ENCODE measurements around the gene PCP4. TPM values are rescaled to one million over a fixed set of nuclear protein-coding genes. Genes with fewer than 3 reads are reported as not detected.

The PCP4 gene
- total RNA-seq, 1 experiment from 2014 or later = 1.6 TPM

DNA sequence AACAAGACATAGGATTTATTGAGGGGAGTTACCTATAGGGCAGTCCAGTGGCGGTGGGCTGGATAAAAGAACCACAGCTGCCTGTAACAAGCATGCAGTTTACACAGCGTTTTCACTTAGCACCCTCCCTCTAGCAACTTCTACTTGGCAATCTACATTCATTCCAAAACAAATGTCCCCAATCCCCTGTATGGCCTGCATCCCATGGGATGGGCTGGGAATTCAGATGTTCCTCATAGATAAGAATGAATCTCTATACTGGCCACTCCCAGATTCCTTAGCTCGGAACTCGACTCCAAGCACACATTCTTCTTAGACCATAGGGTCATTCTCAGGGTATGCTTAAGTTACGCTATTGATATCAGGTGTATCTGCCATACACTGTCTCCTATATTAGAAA lies 33.3 kb downstream of the PCP4 start:
- CTCF ChIA-PET = interaction anchor here (2.0 kb wide), 1 partner anchor 34 kb away, joined by 6 read pairs; the partner anchor contains the start of gene PCP4
- no peak for ATAC-seq
- DNase-seq (ENCODE audit: low spot score) = no peak

DNA sequence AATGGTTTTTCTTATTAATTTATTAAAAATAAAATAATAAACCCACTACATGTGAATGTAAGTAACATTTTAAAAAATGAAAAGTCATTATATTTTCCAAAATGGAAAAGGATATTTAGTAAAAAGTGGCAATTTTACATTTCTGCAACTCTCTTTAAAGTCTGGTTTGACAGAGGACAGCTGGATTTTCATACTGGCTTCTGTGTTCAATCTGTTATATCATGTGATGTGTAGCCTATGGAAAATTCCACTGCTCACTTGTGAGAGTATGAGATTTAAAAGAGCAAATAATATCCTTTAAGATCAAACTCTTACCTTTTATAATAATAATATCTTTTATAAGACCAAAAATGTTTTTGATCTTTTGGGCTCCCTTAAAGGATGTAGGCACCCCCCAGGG lies 33.7 kb downstream of the PCP4 start:
- H3K27me3 Mint-ChIP-seq (ENCODE audit: low read depth) = no peaks in the 10 kb centered on the region
- CTCF ChIA-PET = interaction anchor here (2.0 kb wide), 1 partner anchor 34 kb away, joined by 6 read pairs; the partner anchor contains the start of gene PCP4
- DNase-seq (ENCODE audit: low spot score) = no peak
- TF ChIP-seq NFATC4 (CRISPR knock-in tag; IDR thresholded peaks at IDR 0.05) (no peak), GRHL2 (CRISPR knock-in tag; IDR thresholded peaks at IDR 0.05; ENCODE audit: insufficient replicate concordance, severe bottlenecking) (no peak), ZNF121 (CRISPR knock-in tag; IDR thresholded peaks at IDR 0.05) (no peak), ZNF396 (CRISPR knock-in tag; IDR thresholded peaks at IDR 0.05; ENCODE audit: borderline replicate concordance) (no peak), CREB1 (CRISPR knock-in tag; IDR thresholded peaks at IDR 0.05) (no peak), SMAD4 (CRISPR knock-in tag; IDR thresholded peaks at IDR 0.05) (no peak), FOXK1 (CRISPR knock-in tag; IDR thresholded peaks at IDR 0.05) (no peak), ATF1 (CRISPR knock-in tag; IDR thresholded peaks at IDR 0.05) (no peak), SP1 (CRISPR knock-in tag; conservative IDR thresholded peaks at IDR 0.05) (no peak), ZNF416 (CRISPR knock-in tag; IDR thresholded peaks at IDR 0.05) (no peak), ZBTB21 (CRISPR knock-in tag; IDR thresholded peaks at IDR 0.05; ENCODE audit: borderline replicate concordance) (no peak), FOXJ3 (CRISPR knock-in tag; IDR thresholded peaks at IDR 0.05; ENCODE audit: borderline replicate concordance) (no peak)
- TF ChIP-seq, protein P1, sequence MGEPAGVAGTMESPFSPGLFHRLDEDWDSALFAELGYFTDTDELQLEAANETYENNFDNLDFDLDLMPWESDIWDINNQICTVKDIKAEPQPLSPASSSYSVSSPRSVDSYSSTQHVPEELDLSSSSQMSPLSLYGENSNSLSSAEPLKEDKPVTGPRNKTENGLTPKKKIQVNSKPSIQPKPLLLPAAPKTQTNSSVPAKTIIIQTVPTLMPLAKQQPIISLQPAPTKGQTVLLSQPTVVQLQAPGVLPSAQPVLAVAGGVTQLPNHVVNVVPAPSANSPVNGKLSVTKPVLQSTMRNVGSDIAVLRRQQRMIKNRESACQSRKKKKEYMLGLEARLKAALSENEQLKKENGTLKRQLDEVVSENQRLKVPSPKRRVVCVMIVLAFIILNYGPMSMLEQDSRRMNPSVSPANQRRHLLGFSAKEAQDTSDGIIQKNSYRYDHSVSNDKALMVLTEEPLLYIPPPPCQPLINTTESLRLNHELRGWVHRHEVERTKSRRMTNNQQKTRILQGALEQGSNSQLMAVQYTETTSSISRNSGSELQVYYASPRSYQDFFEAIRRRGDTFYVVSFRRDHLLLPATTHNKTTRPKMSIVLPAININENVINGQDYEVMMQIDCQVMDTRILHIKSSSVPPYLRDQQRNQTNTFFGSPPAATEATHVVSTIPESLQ (CRISPR knock-in tag; IDR thresholded peaks at IDR 0.05) = no peak
- TF ChIP-seq, protein P2, sequence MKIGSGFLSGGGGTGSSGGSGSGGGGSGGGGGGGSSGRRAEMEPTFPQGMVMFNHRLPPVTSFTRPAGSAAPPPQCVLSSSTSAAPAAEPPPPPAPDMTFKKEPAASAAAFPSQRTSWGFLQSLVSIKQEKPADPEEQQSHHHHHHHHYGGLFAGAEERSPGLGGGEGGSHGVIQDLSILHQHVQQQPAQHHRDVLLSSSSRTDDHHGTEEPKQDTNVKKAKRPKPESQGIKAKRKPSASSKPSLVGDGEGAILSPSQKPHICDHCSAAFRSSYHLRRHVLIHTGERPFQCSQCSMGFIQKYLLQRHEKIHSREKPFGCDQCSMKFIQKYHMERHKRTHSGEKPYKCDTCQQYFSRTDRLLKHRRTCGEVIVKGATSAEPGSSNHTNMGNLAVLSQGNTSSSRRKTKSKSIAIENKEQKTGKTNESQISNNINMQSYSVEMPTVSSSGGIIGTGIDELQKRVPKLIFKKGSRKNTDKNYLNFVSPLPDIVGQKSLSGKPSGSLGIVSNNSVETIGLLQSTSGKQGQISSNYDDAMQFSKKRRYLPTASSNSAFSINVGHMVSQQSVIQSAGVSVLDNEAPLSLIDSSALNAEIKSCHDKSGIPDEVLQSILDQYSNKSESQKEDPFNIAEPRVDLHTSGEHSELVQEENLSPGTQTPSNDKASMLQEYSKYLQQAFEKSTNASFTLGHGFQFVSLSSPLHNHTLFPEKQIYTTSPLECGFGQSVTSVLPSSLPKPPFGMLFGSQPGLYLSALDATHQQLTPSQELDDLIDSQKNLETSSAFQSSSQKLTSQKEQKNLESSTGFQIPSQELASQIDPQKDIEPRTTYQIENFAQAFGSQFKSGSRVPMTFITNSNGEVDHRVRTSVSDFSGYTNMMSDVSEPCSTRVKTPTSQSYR (CRISPR knock-in tag; IDR thresholded peaks at IDR 0.05) = no peak
- TF ChIP-seq, protein P3, sequence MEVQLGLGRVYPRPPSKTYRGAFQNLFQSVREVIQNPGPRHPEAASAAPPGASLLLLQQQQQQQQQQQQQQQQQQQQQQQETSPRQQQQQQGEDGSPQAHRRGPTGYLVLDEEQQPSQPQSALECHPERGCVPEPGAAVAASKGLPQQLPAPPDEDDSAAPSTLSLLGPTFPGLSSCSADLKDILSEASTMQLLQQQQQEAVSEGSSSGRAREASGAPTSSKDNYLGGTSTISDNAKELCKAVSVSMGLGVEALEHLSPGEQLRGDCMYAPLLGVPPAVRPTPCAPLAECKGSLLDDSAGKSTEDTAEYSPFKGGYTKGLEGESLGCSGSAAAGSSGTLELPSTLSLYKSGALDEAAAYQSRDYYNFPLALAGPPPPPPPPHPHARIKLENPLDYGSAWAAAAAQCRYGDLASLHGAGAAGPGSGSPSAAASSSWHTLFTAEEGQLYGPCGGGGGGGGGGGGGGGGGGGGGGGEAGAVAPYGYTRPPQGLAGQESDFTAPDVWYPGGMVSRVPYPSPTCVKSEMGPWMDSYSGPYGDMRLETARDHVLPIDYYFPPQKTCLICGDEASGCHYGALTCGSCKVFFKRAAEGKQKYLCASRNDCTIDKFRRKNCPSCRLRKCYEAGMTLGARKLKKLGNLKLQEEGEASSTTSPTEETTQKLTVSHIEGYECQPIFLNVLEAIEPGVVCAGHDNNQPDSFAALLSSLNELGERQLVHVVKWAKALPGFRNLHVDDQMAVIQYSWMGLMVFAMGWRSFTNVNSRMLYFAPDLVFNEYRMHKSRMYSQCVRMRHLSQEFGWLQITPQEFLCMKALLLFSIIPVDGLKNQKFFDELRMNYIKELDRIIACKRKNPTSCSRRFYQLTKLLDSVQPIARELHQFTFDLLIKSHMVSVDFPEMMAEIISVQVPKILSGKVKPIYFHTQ (CRISPR knock-in tag; IDR thresholded peaks at IDR 0.05) = no peak

More for the DNA sequence above, 33.3 kb downstream of the PCP4 start:
- H3K27me3 Mint-ChIP-seq (ENCODE audit: low read depth) = no peaks in the 10 kb centered on the region
- POLR2A ChIA-PET = no interaction called here
- H3K4me1 Mint-ChIP-seq = no peaks in the 10 kb centered on the region
- no peak overlapping the region for H3K27ac Mint-ChIP-seq
- TF ChIP-seq IRF2 (CRISPR knock-in tag; IDR thresholded peaks at IDR 0.05; ENCODE audit: borderline replicate concordance, low read depth) (no peak), SOX15 (CRISPR knock-in tag; IDR thresholded peaks at IDR 0.05) (no peak), SMAD3 (CRISPR knock-in tag; IDR thresholded peaks at IDR 0.05; ENCODE audit: borderline replicate concordance) (no peak), ZNF416 (CRISPR knock-in tag; IDR thresholded peaks at IDR 0.05) (no peak), TEAD1 (CRISPR knock-in tag; IDR thresholded peaks at IDR 0.05) (no peak), FOXP1 (CRISPR knock-in tag; IDR thresholded peaks at IDR 0.05; ENCODE audit: borderline replicate concordance) (no peak)
- TF ChIP-seq, protein P4, sequence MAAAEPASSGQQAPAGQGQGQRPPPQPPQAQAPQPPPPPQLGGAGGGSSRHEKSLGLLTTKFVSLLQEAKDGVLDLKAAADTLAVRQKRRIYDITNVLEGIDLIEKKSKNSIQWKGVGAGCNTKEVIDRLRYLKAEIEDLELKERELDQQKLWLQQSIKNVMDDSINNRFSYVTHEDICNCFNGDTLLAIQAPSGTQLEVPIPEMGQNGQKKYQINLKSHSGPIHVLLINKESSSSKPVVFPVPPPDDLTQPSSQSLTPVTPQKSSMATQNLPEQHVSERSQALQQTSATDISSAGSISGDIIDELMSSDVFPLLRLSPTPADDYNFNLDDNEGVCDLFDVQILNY (CRISPR knock-in tag; IDR thresholded peaks at IDR 0.05) = no peak
- TF ChIP-seq, protein P5, sequence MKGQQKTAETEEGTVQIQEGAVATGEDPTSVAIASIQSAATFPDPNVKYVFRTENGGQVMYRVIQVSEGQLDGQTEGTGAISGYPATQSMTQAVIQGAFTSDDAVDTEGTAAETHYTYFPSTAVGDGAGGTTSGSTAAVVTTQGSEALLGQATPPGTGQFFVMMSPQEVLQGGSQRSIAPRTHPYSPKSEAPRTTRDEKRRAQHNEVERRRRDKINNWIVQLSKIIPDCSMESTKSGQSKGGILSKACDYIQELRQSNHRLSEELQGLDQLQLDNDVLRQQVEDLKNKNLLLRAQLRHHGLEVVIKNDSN (CRISPR knock-in tag; IDR thresholded peaks at IDR 0.05) = no peak
- TF ChIP-seq, protein P6, sequence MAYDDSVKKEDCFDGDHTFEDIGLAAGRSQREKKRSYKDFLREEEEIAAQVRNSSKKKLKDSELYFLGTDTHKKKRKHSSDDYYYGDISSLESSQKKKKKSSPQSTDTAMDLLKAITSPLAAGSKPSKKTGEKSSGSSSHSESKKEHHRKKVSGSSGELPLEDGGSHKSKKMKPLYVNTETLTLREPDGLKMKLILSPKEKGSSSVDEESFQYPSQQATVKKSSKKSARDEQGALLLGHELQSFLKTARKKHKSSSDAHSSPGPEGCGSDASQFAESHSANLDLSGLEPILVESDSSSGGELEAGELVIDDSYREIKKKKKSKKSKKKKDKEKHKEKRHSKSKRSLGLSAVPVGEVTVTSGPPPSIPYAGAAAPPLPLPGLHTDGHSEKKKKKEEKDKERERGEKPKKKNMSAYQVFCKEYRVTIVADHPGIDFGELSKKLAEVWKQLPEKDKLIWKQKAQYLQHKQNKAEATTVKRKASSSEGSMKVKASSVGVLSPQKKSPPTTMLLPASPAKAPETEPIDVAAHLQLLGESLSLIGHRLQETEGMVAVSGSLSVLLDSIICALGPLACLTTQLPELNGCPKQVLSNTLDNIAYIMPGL (CRISPR knock-in tag; IDR thresholded peaks at IDR 0.05) = no peak
- TF ChIP-seq, protein P7, sequence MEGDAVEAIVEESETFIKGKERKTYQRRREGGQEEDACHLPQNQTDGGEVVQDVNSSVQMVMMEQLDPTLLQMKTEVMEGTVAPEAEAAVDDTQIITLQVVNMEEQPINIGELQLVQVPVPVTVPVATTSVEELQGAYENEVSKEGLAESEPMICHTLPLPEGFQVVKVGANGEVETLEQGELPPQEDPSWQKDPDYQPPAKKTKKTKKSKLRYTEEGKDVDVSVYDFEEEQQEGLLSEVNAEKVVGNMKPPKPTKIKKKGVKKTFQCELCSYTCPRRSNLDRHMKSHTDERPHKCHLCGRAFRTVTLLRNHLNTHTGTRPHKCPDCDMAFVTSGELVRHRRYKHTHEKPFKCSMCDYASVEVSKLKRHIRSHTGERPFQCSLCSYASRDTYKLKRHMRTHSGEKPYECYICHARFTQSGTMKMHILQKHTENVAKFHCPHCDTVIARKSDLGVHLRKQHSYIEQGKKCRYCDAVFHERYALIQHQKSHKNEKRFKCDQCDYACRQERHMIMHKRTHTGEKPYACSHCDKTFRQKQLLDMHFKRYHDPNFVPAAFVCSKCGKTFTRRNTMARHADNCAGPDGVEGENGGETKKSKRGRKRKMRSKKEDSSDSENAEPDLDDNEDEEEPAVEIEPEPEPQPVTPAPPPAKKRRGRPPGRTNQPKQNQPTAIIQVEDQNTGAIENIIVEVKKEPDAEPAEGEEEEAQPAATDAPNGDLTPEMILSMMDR (IDR thresholded peaks at IDR 0.05) = no peak
- H3K9me3 Mint-ChIP-seq = no peaks in the 10 kb centered on the region
- H3K36me3 Mint-ChIP-seq = no peaks in the 10 kb centered on the region
- H3K4me3 Mint-ChIP-seq = no peak overlapping the region

More for the DNA sequence above, 33.7 kb downstream of the PCP4 start:
- Mint-ChIP-seq H3K4me1 (no peaks in the 10 kb centered on the region), H3K4me3 (no peak overlapping the region), H3K36me3 (no peaks in the 10 kb centered on the region), H3K27ac (no peak overlapping the region), H3K9me3 (no peaks in the 10 kb centered on the region)
- no peak for ATAC-seq
- POLR2A ChIA-PET = no interaction called here
